ENCODE data around the gene KDM4C.

Gene KDM4C

GRCh38 chr9:6816581-6816980 lies 58.8 kb downstream of the KDM4C start:
- DNase-seq, result no peak

GRCh38 chr9:6818292-6818922 lies 60.6 kb downstream of the KDM4C start:
- no peak for DNase-seq

DNA sequence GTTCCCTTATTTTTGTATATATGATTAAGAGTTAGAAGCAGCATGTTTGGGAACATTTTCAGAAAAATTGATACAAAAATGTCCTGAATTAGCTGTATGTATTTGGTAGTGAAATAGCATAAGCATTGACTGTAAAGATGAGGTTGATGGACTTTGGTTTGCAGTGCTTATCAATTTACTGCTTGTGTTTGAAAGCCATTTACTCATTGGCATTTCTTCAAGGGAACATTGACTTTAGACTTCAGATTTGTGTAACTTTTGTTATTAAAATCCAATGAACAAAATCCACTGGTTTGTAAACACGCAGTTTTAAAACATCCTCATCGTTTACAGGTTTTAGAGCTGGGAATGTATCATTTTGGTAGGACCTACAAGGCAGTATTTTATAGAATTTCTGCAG lies 61.3 kb downstream of the KDM4C start:
- DNase-seq, result no peak

DNA sequence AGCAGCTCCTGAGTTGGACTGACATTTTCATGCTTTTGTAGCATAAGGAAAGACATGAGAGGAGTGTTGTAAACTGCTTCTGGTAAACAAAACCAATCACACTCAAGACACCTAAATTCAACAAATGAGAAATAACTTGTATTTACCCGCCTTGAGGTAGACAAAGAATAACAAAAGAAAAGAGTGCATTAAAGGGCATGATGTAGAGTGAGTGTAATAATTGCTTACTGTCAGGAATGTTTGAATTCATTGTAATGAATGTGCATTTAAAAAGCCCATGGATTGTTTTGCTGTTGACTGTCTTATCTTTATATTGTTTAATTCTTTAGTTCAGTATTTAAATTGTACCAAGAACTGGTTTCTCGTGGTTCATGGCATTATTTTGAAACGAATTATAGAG lies 61.8 kb downstream of the KDM4C start:
- DNase-seq, result no peak

GRCh38 chr9:6822696-6823095 lies 64.9 kb downstream of the KDM4C start:
- no peak for DNase-seq

DNA sequence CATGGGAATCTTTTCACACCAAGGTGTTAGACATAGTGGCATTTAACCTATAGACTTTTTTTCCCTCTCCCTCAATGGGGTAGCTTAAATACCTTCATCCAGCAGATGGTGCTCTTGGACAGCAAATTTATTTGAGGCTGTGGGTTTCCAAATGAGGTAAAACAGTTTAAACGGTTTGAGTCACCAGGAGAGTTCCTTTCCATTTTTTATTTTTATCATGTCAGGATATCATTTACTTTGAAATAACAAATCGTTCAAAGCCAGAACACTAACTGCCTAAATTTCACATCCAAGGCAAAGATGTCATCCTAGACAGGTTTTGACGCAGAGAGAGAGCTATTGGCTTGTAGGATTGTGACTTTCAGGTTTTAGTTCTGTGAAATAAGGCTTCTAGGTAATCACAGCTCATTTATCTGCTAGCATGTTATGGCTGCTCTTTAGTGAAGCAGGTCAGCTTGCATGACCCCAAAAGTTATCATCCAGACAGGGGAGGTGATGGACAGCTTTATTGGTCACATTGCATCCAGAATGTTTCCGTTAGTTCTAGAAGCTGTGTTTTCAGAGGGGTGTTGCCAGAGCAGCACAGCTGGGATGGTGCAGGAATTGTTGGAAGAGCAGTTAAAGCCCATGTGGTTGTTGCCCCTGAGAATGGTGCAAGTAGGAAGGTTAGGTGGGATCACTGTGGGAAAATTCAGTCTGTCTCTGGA lies 69.8 kb downstream of the KDM4C start:
- DNase-seq, result peak; percentile 38

- no peak for DNase-seq
Measured at GRCh38 chr9:6829027-6829426, 71.3 kb downstream of the KDM4C start.

DNA sequence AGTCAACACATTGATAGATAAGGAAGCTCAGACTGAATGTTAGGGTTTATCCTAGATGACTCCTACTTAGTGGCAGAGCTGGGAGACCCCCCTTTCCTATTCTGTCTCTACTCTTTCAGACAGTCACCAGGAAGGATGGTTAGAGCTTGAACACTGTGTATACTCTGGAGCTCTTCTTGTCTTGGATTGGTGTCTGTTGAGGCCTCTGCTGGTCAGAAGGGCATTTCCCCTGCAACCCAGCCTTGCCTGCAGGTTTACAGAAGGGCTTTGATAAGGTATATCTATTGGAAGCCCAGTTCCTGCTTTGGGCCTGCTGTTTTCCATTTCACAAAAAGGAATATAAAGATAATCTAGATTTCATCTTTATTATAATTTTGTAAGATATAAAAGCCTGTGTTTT lies 71.8 kb downstream of the KDM4C start:
- DNase-seq, result no peak

DNA sequence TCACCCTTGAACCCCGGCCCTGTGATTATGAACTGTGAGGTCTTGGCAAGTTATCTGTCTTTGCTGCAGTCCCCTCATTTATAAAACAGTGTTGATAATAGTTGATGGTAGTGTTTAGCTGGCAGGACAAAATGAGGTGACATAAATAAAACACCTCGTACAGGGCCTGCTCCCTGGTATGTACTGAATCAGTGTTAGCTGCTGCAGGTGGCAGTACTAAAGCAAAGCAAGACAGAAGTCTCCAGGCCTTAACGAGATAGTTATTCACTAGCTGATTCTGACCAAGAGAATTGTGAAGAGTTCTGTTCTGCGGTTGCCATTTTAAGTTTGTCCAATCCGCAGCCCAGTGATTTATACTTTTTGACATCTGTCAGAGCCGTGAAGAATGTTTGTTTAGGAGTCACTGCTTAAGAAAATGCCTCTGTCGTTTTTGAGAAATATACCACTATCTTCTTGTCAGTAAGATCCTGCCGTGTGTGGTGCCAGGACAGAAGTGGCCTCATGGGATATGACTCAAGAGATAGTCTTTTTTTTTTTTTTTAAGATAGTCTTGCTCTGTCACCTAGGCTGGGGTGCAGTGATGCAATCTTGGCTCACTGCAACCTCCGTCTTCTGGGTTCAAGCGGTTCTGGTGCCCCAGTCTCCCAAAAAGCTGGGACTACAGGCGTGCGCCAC lies 75.9 kb downstream of the KDM4C start:
- no peak for DNase-seq

DNA sequence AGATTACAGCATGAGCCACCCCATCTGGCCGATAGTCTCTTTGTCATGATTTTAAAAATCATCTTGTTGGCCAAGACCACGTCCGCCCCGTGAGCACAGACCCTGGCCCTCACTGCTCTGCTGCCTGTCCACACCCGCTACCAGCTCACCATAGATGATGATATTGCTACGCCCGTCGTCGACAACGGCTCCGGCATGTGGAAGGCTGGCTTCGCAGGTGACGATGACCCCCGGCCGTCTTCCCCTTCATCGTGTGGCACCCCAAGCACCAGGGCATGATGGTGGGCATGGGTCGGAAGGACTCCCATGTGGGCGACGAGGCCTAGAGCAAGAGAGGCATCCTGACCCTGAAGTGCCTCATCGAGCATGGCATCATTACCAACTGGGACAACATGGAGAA lies 76.5 kb downstream of the KDM4C start:
- no peak for DNase-seq

GRCh38 chr9:6838158-6838557 lies 80.4 kb downstream of the KDM4C start:
- DNase-seq, result no peak

DNA sequence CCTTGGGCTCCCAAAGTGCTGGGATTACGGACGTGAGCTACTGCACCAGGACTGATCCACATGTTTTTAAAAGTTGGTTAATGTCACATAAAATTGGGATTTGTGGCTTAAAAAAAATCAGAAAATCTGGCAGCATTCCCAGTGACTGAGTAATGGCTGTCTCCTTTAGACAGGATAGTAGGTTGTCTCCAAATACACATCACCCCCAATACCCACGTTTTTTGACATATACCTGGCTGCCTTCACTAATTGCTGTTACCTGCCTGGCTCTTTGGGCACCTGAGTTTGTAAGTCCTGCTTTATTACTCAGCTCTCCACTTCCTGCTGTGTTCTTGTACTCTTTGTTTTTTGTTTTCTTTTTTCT lies 84.8 kb downstream of the KDM4C start:
- no peak for DNase-seq

- DNase-seq, result no peak
Measured at GRCh38 chr9:6843742-6844141, 86.0 kb downstream of the KDM4C start.

- DNase-seq, result no peak
Measured at GRCh38 chr9:6844267-6844666, 86.5 kb downstream of the KDM4C start.

DNA sequence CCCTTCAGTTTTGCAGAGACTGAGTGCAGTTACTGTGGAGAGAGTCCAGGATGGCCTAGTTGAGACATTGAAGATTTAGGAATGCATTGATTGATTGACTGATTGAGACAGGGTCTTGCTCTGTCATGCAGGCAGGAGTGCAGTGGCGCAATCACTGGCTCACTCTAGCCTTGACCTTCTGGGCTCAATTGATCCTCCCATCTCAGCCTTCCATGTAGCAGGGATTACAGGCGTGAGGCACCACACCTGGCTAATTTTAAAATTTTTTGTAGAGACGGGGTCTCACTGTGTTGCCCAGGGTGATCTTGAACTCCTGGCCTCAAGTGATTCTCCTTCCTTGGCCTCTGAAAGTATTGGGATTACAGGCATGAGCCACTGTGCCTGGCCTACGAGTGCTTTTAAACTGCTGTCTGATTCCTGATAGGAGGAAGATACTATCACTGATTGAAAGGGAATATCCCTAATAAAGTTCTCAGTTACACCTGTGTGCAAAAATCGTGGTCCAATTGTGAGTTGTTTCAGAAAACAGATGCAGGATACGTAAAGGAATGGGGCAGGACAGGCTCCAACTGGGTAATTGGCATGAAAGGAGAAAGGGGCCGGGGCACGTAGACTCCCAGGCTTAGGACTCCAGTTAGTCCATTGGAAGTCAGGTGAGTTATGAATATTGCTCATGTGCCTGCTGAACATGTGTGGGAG lies 87.5 kb downstream of the KDM4C start:
- no peak for DNase-seq

- no peak for DNase-seq
Measured at GRCh38 chr9:6845880-6846279, 88.1 kb downstream of the KDM4C start.

GRCh38 chr9:6852243-6852963 lies 94.6 kb downstream of the KDM4C start:
- no peak for DNase-seq

DNA sequence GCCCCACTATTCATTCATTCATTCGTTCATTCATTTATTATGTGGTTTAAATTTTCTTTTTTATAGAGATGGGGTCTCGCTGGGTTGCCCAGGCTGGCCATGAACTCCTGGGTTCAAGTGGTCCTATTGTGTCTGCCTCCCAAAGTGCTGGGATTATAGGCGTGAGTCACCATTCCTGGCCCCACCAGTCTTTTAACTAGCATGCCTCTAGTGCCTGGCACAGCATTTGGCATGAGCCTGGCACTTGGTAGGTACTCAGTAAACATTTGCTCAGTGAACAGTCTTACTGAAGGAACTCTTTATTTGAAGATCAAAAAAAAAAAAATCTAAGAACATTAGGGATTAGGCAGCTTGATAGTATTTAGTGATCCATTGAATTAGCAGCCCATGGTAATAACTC lies 98.1 kb downstream of the KDM4C start:
- no peak for DNase-seq

- DNase-seq, result no peak
Measured at GRCh38 chr9:6864102-6864501, 106.3 kb downstream of the KDM4C start.

DNA sequence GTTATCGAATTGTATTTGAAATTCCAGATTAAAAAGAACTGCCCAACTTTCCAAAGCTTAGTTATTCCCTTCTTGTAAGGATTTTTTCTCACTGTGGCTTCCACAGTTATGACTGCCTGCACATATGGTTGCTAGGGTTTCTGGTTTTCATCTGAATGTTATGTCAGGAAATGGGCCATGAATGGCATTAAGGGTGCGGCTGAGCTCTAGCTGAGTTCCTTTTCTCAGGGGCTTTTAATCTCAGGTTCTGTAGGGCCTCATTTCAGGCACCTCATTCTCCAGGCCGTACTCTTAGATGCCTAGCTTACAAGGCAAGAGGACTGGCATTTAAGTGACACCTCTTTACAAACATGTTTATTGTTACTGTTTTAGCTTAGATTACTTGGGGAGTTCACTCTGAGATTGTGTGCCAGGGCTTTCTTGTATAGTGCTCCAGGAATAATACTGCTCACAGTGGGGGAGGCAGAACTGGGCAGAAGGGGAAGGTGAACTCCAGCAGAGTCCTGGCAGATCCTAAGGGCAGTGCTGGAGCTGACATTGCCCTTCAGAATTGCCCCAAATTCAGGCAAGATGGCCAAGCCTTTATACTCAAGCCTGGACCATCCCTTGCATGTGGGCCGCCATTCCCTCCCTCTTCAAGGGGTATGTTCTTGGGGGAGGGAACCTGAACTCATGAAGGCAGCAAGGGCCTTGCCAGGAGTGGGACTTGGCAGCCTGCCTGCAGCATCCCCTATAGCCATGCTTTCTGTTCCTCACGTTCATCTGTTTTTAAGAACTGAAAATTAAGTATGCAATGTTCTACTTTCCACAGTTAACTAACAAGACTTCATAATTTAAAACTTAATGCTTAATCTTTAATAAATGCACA lies 111.5 kb downstream of the KDM4C start:
- DNase-seq, result no peak

DNA sequence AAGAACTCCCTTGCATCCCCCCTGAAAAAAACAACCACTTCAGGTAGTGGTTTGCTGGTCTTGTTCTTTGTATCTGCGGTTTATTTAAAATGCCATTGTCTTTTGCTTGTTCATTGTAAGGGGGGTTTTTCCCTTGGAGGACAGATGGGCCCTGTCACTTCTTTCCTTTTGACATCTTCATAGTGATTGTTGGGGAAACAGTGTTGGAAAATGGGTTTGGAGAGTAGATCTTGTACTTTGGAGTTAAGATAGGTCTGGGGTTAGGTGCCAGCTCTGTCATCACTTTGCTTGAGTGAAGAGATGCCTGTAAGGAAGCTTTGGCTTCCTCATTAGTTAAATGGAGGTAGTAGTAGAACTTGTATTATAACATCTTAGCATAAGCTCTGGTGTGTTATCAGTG lies 112.4 kb downstream of the KDM4C start:
- DNase-seq, result no peak
